Measurements from ENCODE around the gene PRSS16.

PRSS16 gene

GRCh38 chr6:27281569-27281968 is 34.1 kb downstream of the PRSS16 start:
- DNase-seq (ENCODE audit: low read depth in 2 of 2, low spot score in 1 of 2), result no peak

DNA sequence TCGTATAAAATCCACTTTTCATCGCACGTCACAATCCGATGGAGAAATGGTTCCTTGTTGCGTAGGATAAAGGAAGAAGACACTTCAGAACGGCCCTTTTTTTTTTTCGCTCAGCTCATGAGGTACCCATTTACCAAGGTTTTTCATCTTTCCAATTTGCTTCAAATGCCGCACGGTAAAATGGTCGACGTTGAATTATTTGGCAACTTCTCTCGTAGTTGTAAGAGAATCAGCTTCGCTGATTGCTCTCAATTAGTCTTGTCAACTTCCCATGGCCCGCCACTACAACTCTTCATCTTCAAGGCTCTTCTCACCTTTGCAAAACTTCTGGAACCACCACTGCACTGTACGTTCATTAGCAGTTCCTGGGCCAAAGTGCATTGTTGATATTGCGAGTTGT is 35.8 kb downstream of the PRSS16 start:
- DNase-seq (ENCODE audit: low read depth in 2 of 2, low spot score in 1 of 2), result no peak

- DNase-seq (ENCODE audit: low read depth in 2 of 2, low spot score in 1 of 2), result no peak
These were observed 38.6 kb downstream of the PRSS16 start for GRCh38 chr6:27286141-27286540.

DNA sequence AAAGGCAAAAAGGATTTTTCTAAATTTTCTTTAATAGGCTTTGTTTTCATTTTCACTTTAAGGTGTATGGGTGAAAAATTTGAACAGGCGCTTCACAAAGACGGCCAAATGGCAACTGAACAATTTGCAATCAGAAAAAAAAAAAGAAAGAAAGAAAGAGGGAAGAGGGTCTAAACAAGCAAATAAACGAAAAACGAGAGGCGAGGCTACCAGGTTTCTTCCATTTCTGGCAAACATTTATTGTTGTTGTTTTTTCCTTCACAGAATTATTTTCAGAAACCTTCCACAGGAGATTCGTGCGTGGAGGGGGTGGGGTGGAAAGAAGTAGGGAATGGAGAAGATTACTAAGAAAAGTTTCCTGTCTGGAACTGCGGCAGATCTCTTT is 40.2 kb downstream of the PRSS16 start:
- no peak for DNase-seq (ENCODE audit: low read depth in 2 of 2, low spot score in 1 of 2)

DNA sequence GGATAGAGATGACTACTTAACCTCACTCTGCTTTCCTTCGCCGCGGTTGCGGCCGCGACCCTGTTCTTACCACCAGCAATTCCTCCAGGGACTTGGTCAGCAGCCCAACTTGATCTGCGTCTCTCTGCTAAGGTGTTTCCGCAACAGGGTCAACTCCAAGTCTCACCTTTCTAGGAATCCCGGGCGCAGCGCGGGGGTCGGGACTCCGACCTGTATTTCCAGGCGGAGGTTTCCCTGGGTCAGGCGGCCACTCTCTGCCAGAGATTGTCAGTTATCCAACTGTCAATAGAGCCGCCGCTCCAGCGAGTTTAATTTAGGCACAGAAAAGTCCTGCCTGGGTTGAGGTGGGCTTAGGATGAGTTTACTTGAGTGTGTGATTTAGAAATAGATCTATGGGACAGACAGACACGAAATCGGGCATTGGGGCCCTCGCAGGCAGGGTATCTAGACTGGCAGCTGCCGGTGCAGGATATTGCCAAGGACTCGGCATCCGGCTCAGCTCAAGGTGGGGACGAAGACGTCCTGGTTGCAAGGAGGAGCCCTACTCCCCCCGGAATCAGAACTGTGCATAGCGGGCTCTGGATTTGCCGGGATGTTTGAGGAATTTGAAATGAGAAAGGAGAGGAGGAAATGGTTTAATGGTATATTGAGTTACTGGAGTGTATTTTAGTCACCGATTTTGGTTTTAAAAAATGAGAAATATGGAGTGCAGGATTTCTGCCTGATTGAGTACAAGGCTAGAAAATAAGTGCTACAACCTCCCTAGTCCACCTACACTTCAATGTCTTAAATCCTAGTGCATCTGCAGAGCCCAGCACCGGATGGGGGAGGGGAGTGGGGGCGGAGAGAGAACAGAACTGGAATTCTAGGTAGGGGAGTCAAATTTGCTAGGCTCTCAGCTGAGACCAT is 40.9 kb downstream of the PRSS16 start:
- no peak for DNase-seq (ENCODE audit: low read depth in 2 of 2, low spot score in 1 of 2)

- DNase-seq (ENCODE audit: low read depth in 2 of 2, low spot score in 1 of 2), result no peak
These were observed 42.8 kb downstream of the PRSS16 start for GRCh38 chr6:27290065-27290849.

DNA sequence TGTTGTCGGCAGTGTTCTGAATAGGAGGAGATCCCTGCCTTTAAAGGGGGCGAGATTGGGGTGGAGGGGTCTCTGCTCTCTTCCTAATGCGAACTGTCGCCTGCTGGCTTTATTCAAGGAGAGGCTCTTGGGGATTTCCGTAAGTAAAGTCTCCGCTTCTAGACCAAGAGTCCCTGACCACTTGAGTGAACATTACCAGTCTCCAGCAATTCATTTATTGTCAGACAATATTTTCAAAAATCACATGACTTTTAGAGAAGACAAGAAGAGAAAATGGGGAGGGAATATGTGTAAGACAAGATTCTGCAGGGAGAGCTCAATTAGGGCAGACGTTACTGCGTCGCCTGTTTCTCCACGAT is 43.3 kb downstream of the PRSS16 start:
- no peak for DNase-seq (ENCODE audit: low read depth in 2 of 2, low spot score in 1 of 2)

DNA sequence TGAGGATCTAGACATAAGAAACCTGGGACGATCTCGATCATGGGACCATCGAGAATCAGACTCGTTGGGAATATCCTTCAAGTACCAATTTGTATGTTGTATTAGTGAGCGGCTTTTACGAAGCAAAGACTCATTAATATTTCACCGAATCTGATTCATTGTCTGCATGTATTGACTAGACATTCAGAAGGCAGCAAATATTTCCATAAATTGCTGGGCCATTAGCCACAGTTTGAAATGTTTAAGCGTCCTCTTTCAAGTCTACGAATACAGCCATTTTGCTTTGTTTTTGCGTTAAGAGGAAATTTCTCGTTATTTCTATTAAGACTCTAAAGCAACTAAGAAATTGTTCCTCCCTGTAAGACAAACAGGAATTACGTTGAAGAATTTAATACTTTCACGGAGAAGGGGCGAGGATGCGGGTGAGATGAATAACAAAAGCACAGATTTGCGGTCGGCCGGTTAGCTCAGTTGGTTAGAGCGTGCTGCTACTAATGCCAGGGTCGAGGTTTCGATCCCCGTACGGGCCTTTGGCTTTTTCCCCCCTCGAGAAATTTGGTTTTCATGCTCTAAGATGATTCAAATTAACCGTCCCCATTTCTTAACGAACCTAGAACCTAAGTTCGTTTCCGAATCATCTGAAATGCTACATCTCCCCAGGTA is 46.1 kb downstream of the PRSS16 start:
- no peak for DNase-seq (ENCODE audit: low read depth in 2 of 2, low spot score in 1 of 2)

GRCh38 chr6:27294409-27294808 is 46.9 kb downstream of the PRSS16 start:
- no peak for DNase-seq (ENCODE audit: low read depth in 2 of 2, low spot score in 1 of 2)

DNA sequence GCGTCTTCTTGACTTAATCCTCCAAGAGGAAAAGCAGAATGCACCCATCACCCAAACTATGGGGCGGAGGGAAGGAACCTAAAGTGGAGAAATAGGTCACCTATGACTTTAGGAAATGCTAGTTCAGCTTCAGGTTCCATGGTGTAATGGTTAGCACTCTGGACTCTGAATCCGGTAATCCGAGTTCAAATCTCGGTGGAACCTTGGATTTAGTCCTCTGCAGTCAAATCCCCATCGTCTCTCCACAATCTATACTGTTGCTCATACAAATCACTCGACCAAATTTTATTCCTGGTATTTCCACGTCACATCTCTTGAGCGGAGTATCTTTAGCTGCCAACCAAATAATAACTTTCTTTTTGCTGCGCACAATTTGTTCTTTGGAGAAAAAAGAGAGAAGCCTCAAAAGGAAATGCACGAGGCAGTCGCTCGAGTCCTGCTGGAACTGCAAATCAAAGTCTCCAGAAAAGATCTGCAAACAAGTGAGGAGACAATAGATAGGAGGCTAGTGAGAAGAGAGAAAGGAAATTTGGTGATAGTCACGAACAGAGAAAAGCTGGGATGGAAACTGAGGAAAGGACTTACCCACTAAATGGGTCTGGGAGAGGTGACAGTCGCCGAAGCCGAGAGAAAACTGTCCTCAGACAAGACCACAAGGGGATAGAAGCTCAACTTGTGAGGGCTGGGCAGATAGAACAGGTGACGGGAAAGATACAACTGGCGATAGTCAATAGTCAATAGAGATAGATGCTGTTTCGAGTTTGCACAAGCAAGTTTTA is 48.0 kb downstream of the PRSS16 start:
- no peak for DNase-seq (ENCODE audit: low read depth in 2 of 2, low spot score in 1 of 2)

DNA sequence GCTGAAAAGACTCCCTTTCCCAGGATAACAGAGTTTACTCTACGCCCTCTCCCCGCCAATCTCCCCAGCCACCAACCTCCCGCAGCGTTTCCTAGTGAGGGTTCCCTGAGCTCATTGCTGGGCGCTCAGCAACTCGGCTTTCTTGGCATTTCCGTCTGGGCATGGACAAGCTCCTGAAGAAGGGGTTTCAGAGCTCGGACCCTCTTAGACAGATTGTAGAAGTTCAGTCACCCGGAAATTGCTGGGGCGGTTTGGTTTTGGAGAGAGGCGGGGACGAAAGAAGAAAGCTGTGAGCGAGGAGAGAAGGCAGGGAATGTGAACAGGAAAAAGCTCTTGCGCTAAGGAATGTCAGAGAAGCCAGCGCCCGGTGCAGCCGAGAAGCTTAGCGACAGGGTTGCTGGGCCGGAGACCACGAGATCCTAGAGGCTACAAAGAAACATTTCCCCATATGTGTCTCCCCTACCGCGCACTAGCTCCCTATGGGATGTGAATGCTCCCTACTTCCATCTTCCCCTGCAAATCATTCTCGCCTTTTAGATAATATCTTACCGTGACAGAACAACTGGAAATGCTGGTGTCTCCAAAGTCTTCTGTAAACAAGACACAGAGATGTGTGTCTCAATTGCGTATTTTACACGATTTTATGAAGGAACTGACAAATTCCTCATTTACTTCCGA is 48.7 kb downstream of the PRSS16 start:
- no peak for DNase-seq (ENCODE audit: low read depth in 2 of 2, low spot score in 1 of 2)

DNA sequence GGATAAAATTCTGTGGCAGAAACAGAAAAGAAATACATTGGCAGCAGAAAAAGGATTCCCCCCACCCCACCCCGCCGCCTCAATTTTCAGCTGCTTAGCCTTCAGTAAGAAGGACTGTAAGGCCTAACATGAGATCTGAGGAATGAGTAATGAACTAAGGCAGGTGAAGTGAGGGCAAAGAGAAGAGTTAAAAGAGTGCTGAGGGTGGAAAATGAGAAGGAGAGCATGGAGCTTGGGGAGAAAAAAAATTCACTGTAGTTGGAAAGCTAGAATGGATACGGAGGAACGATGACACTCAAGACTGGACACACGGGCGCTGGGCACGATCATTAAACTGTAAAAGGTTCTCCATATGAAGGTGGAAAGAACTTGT is 50.0 kb downstream of the PRSS16 start:
- DNase-seq (ENCODE audit: low read depth in 2 of 2, low spot score in 1 of 2), result no peak

DNA sequence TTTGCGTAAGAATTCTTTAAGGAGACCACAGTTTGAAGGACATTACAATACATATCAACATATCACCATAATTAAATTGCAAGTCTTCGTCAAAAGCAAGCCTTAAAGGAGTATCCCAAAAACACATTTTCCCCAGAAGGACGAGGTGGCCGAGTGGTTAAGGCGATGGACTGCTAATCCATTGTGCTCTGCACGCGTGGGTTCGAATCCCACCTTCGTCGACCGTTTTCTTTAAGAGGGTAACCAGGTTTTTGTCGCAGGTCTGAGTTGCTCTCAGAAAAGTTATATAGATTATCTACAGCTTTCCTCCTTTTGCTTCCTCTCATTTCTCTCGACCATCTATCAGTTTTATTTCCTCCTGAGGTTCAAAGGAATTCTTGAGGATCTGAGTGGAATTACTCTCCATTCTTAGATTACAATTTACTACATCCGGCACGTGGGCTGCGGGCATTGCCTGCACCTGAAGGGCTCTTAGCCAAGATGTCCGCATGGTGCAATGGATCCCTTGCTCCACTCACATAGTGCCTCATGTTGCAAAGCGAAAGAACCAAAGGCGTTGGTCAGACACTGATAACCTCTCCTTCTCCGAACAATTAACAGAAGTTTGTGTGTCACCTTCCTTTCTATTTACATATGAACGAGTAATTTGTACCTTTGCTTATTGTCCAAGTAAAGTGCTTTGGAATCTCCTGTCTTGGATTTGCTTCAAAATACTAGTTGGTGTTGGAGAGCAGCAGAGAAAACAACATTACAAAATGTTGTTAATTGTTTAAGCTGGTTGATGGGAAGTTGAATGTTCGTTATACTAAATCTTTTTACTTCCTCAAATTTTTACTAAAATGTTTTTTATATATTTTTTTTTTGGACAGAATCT is 50.6 kb downstream of the PRSS16 start:
- no peak for DNase-seq (ENCODE audit: low read depth in 2 of 2, low spot score in 1 of 2)

- DNase-seq (ENCODE audit: low read depth in 2 of 2, low spot score in 1 of 2), result no peak
These were observed 56.2 kb downstream of the PRSS16 start for GRCh38 chr6:27303613-27304272.
